Smooth muscle cell (in vitro differentiated cells): ENCODE data around the gene UBA1. TPM values are rescaled to one million over a fixed set of nuclear protein-coding genes. Genes with fewer than 3 reads are reported as not detected.
A peak's percentile ranks its signal among the peaks of the same experiment; 100 is the strongest.

Experiments used
- DNase-seq: peaks from one replicate; lab custom pipeline; 2025; ENCODE audit not compliant: unreplicated experiment; lab: John Stamatoyannopoulos, UW
- H2AFZ ChIP-seq: fragments of 200-600 bp; sonication (generic); 2 replicates; pipeline ENCODE4 v1.6.0; 2016; ENCODE audit warnings: antibody characterized with exemption, low read depth, mild to moderate bottlenecking
- H3F3A ChIP-seq: fragments of 200-600 bp; sonication (generic); 2 replicates; pipeline ENCODE4 v1.6.0; 2017; ENCODE audit warnings: antibody characterized with exemption, low read depth
- H3K27ac ChIP-seq: fragments of 200-600 bp; sonication (generic); 2 replicates; pipeline ENCODE4 v1.5.1; 2016; ENCODE audit warnings: low read depth, mild to moderate bottlenecking
- H3K27me3 ChIP-seq: fragments of 200-600 bp; sonication (generic); 2 replicates; pipeline ENCODE4 v1.6.1; 2016; ENCODE audit warnings: low read depth, mild to moderate bottlenecking
- H3K36me3 ChIP-seq: fragments of 200-600 bp; sonication (generic); 2 replicates; pipeline ENCODE4 v1.5.1; 2016; ENCODE audit warnings: low read depth
- H3K4me1 ChIP-seq: fragments of 200-600 bp; sonication (generic); 2 replicates; pipeline ENCODE4 v1.5.1; 2016; ENCODE audit warnings: low read depth
- H3K4me2 ChIP-seq: fragments of 200-600 bp; sonication (generic); 2 replicates; pipeline ENCODE4 v1.6.0; 2016; ENCODE audit warnings: mild to moderate bottlenecking
- H3K4me3 ChIP-seq: fragments of 200-600 bp; sonication (generic); 2 replicates; pipeline ENCODE4 v1.5.1; 2016; ENCODE audit warnings: mild to moderate bottlenecking
- H3K79me2 ChIP-seq: fragments of 200-600 bp; sonication (generic); 2 replicates; pipeline ENCODE4 v1.6.0; 2016; ENCODE audit warnings: low read depth, mild to moderate bottlenecking
- H3K9ac ChIP-seq: fragments of 200-600 bp; sonication (generic); 2 replicates; pipeline ENCODE4 v1.6.0; 2016; ENCODE audit warnings: low read depth
- H3K9me3 ChIP-seq: fragments of 200-600 bp; sonication (generic); replicated peaks from 2 replicates; pipeline ENCODE4 v1.5.1; 2016; ENCODE audit warnings: low read depth
- H4K20me1 ChIP-seq: fragments of 200-600 bp; sonication (generic); 2 replicates; pipeline ENCODE4 v1.6.0; 2016; ENCODE audit warnings: low read depth
- WGBS: methylation state at CpG from one replicate; pipeline ENCODE4 v1.1.7; 2016; ENCODE audit warnings: low lambda C conversion rate; 5-methylcytosine and 5-hydroxymethylcytosine counted together
- polyA plus RNA-seq: library from polyadenylated mRNA; unstranded; fragments of >200 nt; fragmentation: Nextera tagmentation; extraction: Ambion mirVana; gene quantifications from 2 replicates; pipeline ENCODE4 v1.2.1, GENCODE V29; 2016
- total RNA-seq: library from RNA; depleted of rRNA; stranded (reverse); fragments of >200 nt; gene quantifications from 2 replicates; pipeline ENCODE4 v1.2.3, GENCODE V29; 2014
- TF ChIP-seq, protein P1 (sequence below): fragments of 200-600 bp; sonication (generic); IDR thresholded peaks from 2 replicates; pipeline ENCODE4 v1.5.1; 2017; ENCODE audit warnings: borderline replicate concordance, mild to moderate bottlenecking, antibody characterized with exemption; ENCODE audit not compliant: insufficient read depth, poor library complexity, severe bottlenecking

Gene UBA1
- total and polyA plus RNA-seq, 2 experiments from 2014 or later, result 223 to 246 TPM

DNA sequence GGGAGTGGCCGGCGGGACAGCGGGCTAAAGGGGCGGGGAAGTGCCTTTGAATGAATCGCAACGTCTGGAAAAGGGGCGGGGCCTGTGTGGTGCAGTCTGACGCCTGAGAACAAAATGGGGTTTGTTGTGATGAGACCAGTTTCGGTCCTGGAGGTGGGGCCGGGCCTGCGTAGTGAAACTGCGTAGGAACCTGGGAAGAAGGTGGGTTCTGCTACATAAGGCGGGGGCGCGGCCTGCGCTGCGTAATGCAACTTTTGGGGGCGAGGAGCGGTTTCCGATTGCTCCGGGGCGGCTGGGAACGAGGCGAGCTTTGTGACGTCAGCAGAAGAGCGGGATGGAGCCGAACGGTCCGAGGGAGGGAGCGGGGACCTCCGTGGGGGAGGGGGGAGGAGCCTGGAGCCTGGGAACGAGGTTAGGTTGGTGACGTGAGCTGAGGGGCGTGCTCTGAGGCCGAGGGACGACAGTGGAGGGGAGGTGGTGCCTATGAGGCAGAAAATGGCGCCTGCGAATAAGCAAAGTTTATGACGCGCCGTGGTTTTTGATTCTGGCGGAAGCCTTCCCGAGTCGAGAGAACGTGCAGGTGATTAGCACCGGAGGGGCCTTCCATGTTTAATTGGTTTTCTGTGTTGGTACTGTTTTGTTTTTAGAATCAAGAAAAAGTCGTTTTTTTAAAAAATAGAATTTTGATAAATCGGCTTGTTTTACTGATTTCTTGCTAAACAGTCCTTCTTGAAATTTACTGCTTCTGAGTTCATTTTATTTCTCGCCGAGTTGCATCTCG, 39.9 kb downstream of the UBA1 start:
- Histone ChIP-seq H3K27ac (peak overlapping the region; percentile 100), H3F3A (peaks cover 15% of the 10 kb centered on the region), H3K9me3 (no peaks in the 10 kb centered on the region), H3K4me1 (peaks cover 23% of the 10 kb centered on the region), H2AFZ (no peak overlapping the region), H3K36me3 (no peaks in the 10 kb centered on the region), H3K79me2 (peaks cover 49% of the 10 kb centered on the region), H3K9ac (peak overlapping the region; percentile 100), H3K27me3 (no peaks in the 10 kb centered on the region), H3K4me2 (peak overlapping the region; percentile 99), H4K20me1 (peaks cover 27% of the 10 kb centered on the region), H3K4me3 (peak overlapping the region; percentile 94)
- peak; percentile 97 for DNase-seq
- 1% methylated on average over 36 of the region's 51 CpGs for WGBS
- TF ChIP-seq, protein P1, sequence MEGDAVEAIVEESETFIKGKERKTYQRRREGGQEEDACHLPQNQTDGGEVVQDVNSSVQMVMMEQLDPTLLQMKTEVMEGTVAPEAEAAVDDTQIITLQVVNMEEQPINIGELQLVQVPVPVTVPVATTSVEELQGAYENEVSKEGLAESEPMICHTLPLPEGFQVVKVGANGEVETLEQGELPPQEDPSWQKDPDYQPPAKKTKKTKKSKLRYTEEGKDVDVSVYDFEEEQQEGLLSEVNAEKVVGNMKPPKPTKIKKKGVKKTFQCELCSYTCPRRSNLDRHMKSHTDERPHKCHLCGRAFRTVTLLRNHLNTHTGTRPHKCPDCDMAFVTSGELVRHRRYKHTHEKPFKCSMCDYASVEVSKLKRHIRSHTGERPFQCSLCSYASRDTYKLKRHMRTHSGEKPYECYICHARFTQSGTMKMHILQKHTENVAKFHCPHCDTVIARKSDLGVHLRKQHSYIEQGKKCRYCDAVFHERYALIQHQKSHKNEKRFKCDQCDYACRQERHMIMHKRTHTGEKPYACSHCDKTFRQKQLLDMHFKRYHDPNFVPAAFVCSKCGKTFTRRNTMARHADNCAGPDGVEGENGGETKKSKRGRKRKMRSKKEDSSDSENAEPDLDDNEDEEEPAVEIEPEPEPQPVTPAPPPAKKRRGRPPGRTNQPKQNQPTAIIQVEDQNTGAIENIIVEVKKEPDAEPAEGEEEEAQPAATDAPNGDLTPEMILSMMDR, result no peak

DNA sequence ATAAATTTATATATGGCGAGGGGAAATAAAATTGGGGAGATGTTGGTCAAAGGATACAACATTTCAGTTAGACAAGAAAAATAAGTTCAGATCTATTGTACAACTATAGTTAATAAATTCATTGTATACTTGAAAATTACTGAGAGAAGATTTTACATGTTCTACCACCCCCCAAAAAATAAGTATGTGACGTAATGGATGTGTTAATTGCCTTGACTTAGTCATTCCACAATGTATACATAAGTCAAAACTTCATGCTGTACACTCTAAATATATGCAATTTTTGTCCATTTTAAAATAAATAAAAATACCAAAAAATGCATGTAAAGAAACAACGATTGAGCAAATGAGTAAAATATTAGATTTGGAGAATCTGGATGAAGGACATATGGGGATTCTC, 41.0 kb downstream of the UBA1 start:
- peak overlapping the region; percentile 100 for H3K27ac ChIP-seq

DNA sequence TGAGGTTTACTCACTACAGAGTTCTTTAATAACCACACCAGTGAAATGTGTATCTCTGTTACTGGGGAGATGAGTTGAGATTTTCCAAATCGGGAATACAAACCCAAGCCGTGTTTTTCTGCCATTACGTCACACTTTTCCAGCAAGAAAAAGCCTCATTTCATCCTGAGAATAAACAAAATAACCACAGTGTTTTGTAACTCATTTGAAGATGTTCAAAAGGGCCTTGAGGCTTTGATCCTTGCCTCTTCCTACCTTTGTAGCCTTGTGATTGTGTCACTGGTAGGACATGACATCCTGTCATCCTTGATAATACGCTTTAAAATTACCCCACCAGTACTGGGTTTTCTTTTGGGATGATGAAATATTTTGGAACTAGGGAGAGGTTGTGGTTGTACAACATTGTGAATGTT, 42.1 kb downstream of the UBA1 start:
- H2AFZ ChIP-seq, result no peak overlapping the region
- no peaks in the 10 kb centered on the region for H3K9me3 ChIP-seq
- H3K27me3 ChIP-seq, result no peaks in the 10 kb centered on the region
- peak overlapping the region; percentile 99 for H3K4me2 ChIP-seq
- no peak for DNase-seq
- WGBS, result 35% methylated on average over 4 of the region's 4 CpGs
- peaks cover 57% of the 10 kb centered on the region for H3K79me2 ChIP-seq
- H4K20me1 ChIP-seq, result peaks cover 46% of the 10 kb centered on the region
- TF ChIP-seq, protein P1, result no peak
- H3K9ac ChIP-seq, result peak overlapping the region; percentile 100
- H3K4me1 ChIP-seq, result peaks cover 23% of the 10 kb centered on the region
- peak overlapping the region; percentile 100 for H3K27ac ChIP-seq
- H3F3A ChIP-seq, result peaks cover 11% of the 10 kb centered on the region
- no peaks in the 10 kb centered on the region for H3K36me3 ChIP-seq
- H3K4me3 ChIP-seq, result peak overlapping the region; percentile 94

More for the DNA sequence above, 41.0 kb downstream of the UBA1 start:
- Histone ChIP-seq H4K20me1 (peaks cover 38% of the 10 kb centered on the region), H3K9me3 (no peaks in the 10 kb centered on the region), H3K4me2 (peak overlapping the region; percentile 99), H3K27me3 (no peaks in the 10 kb centered on the region), H3F3A (peaks cover 15% of the 10 kb centered on the region), H3K36me3 (no peaks in the 10 kb centered on the region), H3K79me2 (peaks cover 57% of the 10 kb centered on the region), H2AFZ (no peak overlapping the region), H3K4me1 (peaks cover 23% of the 10 kb centered on the region), H3K4me3 (peak overlapping the region; percentile 94), H3K9ac (peak overlapping the region; percentile 100)
- no peak for DNase-seq
- WGBS, result 56% methylated on average over 3 of the region's 3 CpGs
- TF ChIP-seq, protein P1, result no peak

DNA sequence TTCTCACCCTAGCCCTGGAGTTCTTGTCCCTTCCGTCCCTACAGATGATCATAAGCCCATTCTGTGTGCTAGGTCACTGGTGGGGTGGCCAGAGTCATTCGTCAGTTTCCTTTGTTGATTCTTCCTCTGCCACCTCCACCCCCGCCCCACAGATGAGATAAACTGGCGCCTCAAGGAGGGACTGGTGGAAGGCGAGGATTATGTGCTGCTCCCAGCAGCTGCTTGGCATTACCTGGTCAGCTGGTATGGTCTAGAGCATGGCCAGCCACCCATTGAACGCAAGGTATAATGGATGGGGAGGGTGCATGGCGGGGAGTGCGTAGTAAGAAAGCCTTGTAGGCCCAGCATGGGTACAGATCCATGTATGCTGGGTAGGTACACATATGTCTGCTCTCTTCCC, 45.6 kb downstream of the UBA1 start:
- no peak overlapping the region for H3K4me3 ChIP-seq
- H3F3A ChIP-seq, result peaks cover 4% of the 10 kb centered on the region
- peaks cover 18% of the 10 kb centered on the region for H3K4me1 ChIP-seq
- no peak for DNase-seq
- WGBS, result 95% methylated on average over 8 of the region's 8 CpGs
- H3K79me2 ChIP-seq, result peaks cover 51% of the 10 kb centered on the region
- H3K27ac ChIP-seq, result no peak overlapping the region
- TF ChIP-seq, protein P1, result no peak
- no peak overlapping the region for H2AFZ ChIP-seq
- H3K27me3 ChIP-seq, result no peaks in the 10 kb centered on the region
- H3K9me3 ChIP-seq, result no peaks in the 10 kb centered on the region
- no peak overlapping the region for H3K4me2 ChIP-seq
- peaks cover 9% of the 10 kb centered on the region for H3K36me3 ChIP-seq
- no peak overlapping the region for H3K9ac ChIP-seq
- H4K20me1 ChIP-seq, result peaks cover 46% of the 10 kb centered on the region
